ENCODE measurements around the gene PRRT4. TPM values are rescaled to one million over a fixed set of nuclear protein-coding genes. Genes with fewer than 3 reads are reported as not detected.

The PRRT4 gene
- total RNA-seq, 1 experiment from 2014 or later, result 0.24 TPM

DNA sequence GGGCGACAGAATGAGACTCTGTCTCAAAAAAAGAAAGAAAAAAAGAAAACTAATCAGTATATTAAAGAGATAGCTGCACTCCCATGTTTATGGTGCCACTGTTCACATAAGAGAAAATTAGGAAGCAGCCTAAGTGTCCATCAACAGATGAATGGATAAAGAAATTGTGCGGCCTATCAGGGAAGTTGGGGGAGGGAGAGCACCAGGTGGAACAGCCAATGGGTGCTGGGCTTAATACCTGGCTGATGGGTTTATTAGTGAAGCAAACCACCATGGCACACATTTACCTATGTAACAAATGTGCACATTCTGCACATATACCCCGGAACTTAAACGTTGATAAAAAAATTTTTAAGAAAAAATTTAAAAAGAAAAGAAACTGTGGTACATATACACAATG is 9.0 kb upstream of the PRRT4 start:
- Histone ChIP-seq H3K4me1 (ENCODE audit: insufficient read depth, low read length) (no peaks in the 10 kb centered on the region), H3K23ac (ENCODE audit: insufficient read length, low read depth, low read length) (no peak overlapping the region), H3K4me2 (ENCODE audit: insufficient read depth, insufficient read length, low read length) (no peak overlapping the region), H3K27me3 (ENCODE audit: insufficient read depth, low read length) (no peaks in the 10 kb centered on the region; the same call in 1 of the 2 replicates), H3K9ac (ENCODE audit: extremely low read depth, insufficient read length, low read length) (no peak overlapping the region), H4K8ac (replicated peaks; ENCODE audit: insufficient read length, low read depth, low read length) (no peak overlapping the region), H3K9me3 (ENCODE audit: control insufficient read depth, low read depth, low read length) (no peaks in the 10 kb centered on the region), H3T11ph (ENCODE audit: low read length) (no peak overlapping the region), H4K20me1 (ENCODE audit: control insufficient read depth, insufficient read depth, insufficient read length) (no peaks in the 10 kb centered on the region), H2AFZ (ENCODE audit: low read length) (no peak overlapping the region), H3K4ac (ENCODE audit: low read depth, low read length) (no peak overlapping the region), H2BK5ac (ENCODE audit: insufficient read length, low read length) (no peak overlapping the region), H4K91ac (ENCODE audit: insufficient read length, low read depth, low read length) (no peak overlapping the region), H3K56ac (ENCODE audit: insufficient read length, low read depth, low read length) (no peak overlapping the region), H3K18ac (ENCODE audit: insufficient read length, low read depth, low read length) (no peak overlapping the region), H3K23me2 (ENCODE audit: insufficient read length, low read depth, low read length, poor library complexity, severe bottlenecking) (no peaks in the 10 kb centered on the region), H4K5ac (ENCODE audit: insufficient read length, low read depth, low read length) (no peak overlapping the region), H2BK15ac (ENCODE audit: low read depth, low read length) (no peak overlapping the region), H3K79me2 (ENCODE audit: insufficient read depth, low read length) (no peaks in the 10 kb centered on the region), H3K27ac (ENCODE audit: insufficient read length, low read depth, low read length) (no peak overlapping the region), H2BK20ac (ENCODE audit: low read depth, low read length, poor library complexity, severe bottlenecking) (no peak overlapping the region), H2BK12ac (ENCODE audit: insufficient read length, low read depth, low read length) (no peak overlapping the region), H2BK120ac (ENCODE audit: low read depth, low read length, poor library complexity, severe bottlenecking) (no peak overlapping the region), H3K14ac (ENCODE audit: insufficient read depth, low read length) (no peak overlapping the region), H2AK5ac (ENCODE audit: insufficient read length, low read length) (no peak overlapping the region), H3K79me1 (ENCODE audit: insufficient read depth, low read depth, low read length, poor library complexity, severe bottlenecking) (no peaks in the 10 kb centered on the region)
- H3K4me3 Mint-ChIP-seq, result no peak overlapping the region
- H3K27me3 Mint-ChIP-seq (ENCODE audit: low read depth), result peaks cover 58% of the 10 kb centered on the region
- H3K4me1 Mint-ChIP-seq, result no peaks in the 10 kb centered on the region
- no peak for DNase-seq
- H3K36me3 Mint-ChIP-seq (ENCODE audit: insufficient read depth in 1 of 3, low read depth in 3 of 3), result no peaks in the 10 kb centered on the region
- H3K27ac Mint-ChIP-seq, result no peak overlapping the region
- H3K9me3 Mint-ChIP-seq, result peaks cover 0 to 2% of the 10 kb centered on the region in 2 experiments; a peak in 2 of 5 replicates
- no CpG with 5 or more reads among the region's 4 CpGs for WGBS (ENCODE audit: extremely low coverage, insufficient read length, low lambda C conversion rate)
- TF ChIP-seq, protein P1, sequence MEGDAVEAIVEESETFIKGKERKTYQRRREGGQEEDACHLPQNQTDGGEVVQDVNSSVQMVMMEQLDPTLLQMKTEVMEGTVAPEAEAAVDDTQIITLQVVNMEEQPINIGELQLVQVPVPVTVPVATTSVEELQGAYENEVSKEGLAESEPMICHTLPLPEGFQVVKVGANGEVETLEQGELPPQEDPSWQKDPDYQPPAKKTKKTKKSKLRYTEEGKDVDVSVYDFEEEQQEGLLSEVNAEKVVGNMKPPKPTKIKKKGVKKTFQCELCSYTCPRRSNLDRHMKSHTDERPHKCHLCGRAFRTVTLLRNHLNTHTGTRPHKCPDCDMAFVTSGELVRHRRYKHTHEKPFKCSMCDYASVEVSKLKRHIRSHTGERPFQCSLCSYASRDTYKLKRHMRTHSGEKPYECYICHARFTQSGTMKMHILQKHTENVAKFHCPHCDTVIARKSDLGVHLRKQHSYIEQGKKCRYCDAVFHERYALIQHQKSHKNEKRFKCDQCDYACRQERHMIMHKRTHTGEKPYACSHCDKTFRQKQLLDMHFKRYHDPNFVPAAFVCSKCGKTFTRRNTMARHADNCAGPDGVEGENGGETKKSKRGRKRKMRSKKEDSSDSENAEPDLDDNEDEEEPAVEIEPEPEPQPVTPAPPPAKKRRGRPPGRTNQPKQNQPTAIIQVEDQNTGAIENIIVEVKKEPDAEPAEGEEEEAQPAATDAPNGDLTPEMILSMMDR (conservative IDR thresholded peaks at IDR 0.05), result no peak

Measured in H9 (cell line).